Ishikawa (cell line): ENCODE measurements around the gene ISOC1.

ENCODE experiments used
- CEBPB ChIP-seq: IDR thresholded peaks from 2 replicates; pipeline ENCODE4 v1.6.1; 2012
- EP300 ChIP-seq: IDR thresholded peaks from 2 replicates; pipeline ENCODE4 v1.6.1; 2012; ENCODE audit warnings: borderline replicate concordance
- TAF1 ChIP-seq: IDR thresholded peaks from 2 replicates; pipeline ENCODE4 v1.6.1; 2012; ENCODE audit warnings: low read depth, mild to moderate bottlenecking
- YY1 ChIP-seq: IDR thresholded peaks from 2 replicates; pipeline ENCODE4 v1.6.1; 2012; ENCODE audit warnings: low read depth
- ZBTB7A ChIP-seq: IDR thresholded peaks from 2 replicates; pipeline ENCODE4 v1.6.1; 2012; ENCODE audit warnings: low read depth
- TF ChIP-seq, protein P1 (sequence below): IDR thresholded peaks from 2 replicates; pipeline ENCODE4 v1.6.1; 2012; ENCODE audit warnings: low read depth, mild to moderate bottlenecking

DNA sequence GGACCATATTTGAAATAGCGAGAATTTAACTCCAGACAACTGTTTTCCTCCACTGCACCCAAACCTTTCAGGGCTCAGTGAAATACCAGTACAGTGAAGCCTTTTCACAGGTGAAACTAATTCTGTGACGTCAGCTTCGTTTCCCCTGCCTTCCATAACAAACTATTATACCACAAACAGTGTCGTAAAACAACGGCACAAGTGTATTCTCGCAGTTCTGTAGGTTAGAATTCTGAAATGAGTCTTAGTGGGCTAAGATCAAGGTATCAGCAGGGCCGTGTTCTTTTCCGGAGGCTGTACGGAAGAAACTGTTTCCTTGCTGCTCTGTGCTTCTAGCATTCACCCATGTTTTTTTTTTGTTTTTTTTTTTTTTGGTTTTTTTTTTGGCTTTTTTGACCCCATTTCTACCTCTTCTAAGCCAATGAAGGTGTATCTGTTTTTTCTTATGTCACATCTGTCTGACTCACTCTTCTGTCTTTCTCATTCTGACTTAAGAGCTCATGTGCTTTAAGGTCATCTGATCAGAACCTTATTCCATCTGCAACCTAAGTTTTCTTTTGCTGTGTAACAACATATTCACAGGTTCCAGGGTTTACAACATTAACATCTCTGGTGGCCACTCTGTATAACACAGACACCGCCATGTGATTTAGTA is 20.1 kb downstream of the ISOC1 start:
- TF ChIP-seq ZBTB7A, result no peak
- no peak for TF ChIP-seq TAF1
- no peak for TF ChIP-seq CEBPB
- no peak for TF ChIP-seq EP300
- TF ChIP-seq, protein P1, sequence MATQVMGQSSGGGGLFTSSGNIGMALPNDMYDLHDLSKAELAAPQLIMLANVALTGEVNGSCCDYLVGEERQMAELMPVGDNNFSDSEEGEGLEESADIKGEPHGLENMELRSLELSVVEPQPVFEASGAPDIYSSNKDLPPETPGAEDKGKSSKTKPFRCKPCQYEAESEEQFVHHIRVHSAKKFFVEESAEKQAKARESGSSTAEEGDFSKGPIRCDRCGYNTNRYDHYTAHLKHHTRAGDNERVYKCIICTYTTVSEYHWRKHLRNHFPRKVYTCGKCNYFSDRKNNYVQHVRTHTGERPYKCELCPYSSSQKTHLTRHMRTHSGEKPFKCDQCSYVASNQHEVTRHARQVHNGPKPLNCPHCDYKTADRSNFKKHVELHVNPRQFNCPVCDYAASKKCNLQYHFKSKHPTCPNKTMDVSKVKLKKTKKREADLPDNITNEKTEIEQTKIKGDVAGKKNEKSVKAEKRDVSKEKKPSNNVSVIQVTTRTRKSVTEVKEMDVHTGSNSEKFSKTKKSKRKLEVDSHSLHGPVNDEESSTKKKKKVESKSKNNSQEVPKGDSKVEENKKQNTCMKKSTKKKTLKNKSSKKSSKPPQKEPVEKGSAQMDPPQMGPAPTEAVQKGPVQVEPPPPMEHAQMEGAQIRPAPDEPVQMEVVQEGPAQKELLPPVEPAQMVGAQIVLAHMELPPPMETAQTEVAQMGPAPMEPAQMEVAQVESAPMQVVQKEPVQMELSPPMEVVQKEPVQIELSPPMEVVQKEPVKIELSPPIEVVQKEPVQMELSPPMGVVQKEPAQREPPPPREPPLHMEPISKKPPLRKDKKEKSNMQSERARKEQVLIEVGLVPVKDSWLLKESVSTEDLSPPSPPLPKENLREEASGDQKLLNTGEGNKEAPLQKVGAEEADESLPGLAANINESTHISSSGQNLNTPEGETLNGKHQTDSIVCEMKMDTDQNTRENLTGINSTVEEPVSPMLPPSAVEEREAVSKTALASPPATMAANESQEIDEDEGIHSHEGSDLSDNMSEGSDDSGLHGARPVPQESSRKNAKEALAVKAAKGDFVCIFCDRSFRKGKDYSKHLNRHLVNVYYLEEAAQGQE, result no peak
- TF ChIP-seq YY1, result no peak
